ENCODE data around the gene SDK1.

Gene SDK1

DNA sequence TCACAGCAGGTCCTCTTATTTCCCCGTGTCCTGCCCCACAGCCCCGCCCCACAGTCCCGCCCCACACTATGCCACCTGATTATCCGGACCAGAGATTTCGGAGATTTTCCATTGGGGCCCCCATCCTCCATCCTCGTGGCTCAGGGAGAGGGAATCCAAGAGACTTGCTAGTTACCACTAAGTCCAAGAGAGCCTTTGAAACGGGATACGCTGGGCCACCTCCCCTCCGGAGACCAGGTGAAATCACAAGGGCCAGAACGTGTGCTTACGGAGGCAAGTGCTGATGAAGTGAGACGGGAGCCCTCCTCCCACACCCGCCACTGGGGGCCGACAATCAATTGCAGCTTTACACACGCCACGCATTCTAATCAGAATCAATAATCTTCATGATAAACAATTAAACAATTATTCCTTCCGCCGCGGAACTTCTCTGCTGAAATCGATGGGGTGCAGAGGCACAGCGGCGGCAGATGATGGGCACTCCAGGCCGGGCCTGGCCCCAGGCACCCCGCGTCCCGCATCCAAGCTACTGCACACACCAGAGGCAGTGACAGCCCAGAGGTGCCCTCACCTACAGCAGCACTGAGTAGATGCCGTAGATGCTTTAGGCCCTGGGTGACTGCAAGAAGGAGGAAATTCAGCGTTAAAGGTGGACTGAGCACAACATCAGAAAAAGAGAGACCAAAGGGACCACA lies 847.0 kb downstream of the SDK1 start:
- DNase-seq: no peak

DNA sequence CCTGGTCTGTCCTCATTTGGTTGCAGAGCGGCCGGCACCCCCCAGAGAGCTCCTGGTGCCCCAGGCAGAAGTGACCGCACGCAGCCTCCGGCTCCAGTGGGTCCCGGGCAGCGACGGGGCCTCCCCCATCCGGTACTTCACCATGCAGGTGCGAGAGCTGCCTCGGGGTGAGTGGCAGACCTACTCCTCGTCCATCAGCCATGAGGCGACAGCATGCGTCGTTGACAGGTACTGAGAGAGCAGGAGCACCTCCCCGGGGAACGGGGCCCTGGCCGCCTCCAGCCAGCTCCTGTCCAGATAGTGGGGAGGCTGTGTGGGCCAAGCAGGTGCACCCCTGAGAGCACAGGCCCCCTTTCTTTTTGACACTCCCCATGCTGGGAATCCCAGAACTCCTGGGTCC lies 848.2 kb downstream of the SDK1 start:
- DNase-seq: no peak

DNA sequence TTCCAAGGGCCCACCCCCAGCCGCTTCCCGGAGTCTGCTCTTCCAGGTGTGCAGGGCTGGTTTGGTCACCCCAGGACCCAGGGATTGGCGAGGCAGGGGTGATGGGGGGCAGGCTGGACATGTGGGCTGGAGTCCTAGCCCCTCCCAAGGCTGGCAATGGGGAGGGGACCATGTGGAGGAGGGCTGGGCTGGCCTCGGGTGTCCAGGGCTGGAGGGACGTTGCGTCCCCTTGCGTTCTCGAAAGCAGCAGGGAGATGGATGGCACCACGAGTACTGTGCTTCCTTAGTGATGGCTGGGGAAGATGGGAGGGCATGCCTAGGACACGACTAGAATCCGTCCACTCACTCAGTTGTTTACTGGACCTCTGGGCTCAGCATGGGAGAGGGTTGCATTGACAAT lies 848.6 kb downstream of the SDK1 start:
- DNase-seq: no peak

DNA sequence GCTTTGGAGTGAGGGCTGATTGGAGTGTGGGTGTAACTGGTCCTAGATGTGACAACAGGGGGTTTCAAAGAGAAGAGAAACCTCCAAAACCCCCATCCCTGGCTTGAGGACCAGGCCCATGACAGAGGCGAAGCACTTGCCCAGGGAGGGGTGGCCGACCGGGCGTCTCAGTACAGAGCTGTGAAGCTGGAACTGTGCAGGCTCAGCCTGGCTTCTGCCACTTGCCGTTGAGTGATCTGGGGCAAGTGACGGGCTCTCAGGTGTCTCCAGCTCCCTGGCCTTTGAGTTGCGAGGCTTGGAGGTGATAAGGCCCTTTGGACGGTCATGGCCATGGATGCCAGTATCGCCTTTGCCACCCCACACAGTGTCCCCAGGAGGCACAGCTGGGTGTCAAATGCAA lies 849.7 kb downstream of the SDK1 start:
- DNase-seq: no peak

DNA sequence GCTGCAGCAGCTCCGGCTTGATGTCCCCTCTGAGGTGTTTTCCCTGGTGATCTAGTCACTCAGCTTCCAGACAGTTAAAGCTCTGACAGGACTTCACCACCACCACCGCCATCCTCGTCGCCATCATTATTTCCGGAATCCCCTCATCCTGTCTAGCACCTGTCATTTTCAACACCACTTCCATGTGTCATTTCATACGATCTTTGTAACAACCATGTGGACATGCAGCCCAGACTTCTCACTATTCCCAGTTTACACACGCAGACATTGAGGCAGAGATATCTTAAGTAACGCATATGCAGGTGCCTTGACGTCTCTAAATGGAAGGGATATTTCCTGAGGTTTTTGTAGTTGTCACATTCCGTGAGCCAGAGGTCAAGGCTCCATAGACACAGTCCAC lies 850.5 kb downstream of the SDK1 start:
- DNase-seq: no peak

DNA sequence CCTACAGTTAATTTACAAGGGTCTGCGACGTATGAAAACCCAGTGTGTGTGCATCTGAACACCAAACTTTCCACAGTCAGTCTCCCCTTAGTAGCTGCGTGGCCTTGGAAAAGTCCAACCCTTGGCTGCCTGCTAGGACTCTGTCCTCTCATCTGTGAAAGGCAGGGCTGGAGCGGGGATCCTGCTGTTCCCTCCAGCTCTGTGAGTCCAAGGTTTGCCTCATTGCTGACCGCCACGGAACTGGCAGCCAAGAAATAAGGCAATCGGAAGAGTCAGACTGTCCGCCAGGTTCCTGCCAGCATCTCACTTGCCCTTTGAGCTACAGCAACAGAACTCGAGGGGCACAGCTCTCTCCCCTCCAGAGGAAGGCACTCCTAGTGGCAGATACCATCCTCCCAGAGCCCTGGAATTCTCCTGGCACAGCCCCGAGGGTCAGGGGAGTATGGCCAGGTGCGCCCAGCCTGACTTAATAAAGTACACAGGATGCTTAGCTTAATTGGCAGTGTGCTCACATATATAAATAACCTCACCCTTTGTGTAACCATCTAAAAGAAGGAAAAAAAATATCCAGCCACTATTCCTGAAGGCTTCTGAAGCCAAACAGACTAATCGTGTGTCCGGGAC lies 851.0 kb downstream of the SDK1 start:
- DNase-seq: no peak

DNA sequence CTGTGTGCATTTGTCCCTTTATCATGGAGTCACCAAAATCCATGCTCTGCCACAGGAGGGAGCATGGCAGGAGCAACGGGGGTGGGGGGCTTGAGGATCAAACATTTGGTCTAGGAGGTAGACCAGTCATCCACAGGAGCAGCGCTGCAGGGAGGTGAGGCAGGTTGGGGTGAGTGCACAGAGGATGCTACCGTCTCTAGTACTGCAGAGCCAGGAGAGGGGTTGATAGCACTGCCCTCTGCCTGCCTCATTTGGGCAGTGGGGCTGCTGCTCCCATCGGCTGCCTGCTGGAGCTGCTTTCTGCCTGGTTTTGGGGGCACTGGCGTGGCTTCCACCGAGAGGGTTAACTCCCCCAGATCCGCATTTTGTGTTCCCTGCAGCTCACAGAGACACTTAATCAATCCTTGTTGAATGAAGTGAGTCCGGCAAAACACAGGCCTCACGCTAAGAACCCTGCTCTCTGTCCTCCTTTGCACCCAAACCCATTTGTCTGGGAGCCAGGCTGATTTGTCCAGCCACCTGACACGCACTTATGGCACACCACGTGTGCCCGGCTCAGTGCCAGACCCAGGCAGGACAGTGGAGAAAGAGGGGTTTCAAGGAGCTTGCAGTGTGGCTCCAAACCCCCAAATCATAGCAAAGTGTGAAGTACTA lies 854.0 kb downstream of the SDK1 start:
- no peak for DNase-seq

DNA sequence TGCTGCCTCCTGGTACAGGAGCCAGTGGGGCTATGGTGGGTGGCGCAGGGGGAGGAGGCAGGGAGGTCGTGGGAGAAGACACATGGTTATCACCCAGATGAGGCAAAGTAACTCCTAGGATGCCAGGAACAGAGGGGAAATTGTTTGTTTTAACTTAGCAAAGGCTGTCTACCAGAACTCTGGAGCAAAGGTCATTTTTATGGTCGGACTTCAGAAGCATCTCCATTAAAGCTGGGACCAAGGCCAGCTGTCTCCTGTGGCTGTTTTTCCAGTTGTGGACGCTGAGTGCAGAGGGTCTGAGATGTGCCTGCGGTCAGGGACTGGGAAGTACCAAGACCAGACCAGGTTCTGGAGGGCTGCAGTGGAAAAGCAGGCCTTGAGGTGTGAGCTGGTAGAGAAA lies 855.1 kb downstream of the SDK1 start:
- no peak for DNase-seq

DNA sequence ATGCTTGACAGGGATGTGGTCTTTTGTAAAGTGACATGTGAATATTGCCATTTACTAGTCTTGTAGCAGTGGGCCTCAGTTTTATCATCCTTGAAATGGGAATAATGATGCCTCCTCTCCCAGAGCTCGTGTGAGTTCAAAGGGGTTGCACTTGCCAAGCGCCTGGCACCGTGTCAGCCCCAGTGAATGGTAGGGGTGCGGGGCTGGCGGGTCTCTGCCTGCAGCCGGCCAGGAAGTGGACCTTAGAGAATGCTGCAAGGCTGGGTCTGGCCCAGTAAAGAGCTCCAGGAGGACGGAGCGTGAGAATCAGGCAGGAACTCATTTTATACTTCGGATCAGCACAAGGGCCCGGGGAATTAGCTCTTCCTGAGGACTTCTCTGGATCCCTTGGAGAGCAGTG lies 856.6 kb downstream of the SDK1 start:
- DNase-seq: no peak

DNA sequence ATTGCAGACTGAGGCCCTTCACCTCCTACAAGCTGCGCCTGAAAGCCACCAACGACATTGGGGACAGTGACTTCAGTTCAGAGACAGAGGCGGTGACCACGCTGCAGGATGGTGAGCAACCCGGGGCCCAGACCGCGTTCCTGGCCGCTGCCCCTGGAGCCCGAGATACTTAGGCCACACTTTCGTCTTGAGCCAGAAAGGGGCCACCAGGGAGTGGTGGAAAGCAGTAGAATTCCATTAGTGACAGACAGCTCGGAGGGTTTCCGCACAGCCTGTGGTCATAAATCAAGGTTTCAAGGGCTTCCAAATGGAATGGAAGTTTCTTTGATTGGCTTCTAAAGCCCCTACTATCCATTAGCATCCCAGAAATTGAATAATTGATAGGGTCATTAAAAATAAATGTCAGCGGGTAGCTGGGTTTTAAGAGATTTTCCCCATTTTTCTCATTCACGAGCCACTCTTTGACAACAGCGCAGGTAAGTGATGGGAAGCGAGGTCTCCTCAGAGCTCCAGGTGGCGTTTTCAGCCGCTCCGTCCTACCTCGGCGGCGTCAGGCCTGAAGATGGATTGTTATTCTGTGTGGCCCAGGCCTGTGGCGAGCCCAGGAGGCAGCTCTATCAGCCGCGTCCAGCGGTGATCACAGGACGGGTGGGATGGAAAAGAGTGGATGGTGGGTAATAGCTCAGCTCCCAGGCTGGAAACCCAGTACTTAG lies 857.5 kb downstream of the SDK1 start:
- no peak for DNase-seq

DNA sequence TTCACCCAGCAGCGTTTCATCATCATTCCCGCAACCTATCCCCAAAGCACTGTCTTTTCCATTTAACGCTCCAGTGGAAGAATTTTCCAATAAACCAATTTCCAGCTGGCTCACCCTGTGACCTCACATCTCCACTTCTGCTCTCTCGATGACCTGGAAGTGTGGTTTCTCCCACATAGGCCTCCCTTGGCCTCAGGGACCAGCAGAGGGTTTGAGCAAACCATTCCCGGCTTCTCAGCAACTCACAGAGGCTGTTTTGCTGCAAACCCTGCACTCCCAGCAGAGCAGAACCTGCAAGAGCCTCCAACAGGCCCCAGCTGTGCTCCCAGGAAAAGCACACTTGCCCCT lies 858.1 kb downstream of the SDK1 start:
- no peak for DNase-seq

DNA sequence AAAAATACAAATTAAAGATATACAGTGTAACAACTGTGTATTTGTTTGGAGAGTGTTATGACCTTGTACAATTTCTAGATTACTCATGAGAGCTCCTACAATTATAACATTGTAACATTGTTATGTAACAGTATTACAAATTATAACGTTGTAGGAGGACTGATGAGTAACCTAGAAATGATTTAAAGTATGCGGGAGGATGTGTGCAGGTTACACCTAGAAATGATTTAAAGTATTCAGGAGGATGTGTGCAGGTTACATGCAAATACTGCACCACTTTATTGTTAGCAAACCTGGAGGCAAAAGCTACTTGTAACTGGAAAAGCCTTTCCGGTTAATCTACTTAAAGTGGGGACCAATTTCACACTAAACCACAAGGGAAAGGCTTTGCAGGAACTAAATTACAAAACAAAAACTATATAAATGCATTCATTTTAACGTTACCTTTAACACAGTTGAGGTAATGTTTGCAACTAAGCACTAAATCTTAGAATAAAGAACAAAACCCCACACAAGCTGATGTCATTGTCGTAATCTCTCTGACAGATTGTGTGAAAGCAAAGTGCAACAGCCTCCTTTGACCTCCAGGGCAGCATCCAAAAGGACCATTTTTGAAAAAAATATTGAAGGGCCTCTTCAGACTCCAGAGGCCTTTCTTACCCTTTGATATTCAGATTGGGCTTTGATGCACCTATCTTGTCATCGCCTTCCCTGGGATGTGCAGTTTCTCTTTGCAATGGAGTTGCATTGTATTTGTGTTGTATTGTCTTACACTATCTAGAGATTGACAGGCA lies 858.9 kb downstream of the SDK1 start:
- no peak for DNase-seq

DNA sequence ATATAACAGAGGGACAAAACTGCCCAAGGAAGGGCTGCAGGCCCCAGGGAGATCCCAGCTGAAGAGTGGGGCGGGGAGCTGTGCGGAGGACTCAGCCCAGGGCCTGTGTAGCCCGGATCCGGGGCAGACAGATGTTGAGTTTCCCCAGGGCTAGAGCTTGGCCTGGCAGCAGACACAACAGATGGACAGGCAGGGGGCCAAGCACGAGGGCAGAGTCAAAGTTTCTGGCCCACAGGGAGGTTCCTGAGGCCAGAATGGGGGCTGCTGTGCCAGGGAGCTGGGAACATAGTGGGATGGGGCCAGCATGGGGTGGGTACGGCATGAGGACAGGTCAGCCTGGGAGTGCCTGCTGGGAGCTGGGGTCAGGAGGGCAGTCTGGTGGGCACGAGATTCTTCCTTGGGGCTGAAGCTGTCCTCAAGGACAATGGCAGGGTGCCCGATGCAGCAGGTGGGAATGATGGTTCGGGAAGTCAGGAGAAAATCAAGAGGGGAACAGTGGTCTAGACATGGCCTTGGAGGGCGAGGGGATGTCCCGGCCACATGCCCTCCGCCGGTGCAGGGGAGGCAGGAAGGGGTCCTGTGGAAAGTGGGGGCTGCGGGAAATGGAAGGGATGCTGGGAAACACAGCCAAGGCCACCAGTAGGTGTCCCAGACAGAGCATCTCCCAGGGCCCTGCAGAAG lies 862.0 kb downstream of the SDK1 start:
- DNase-seq: no peak

DNA sequence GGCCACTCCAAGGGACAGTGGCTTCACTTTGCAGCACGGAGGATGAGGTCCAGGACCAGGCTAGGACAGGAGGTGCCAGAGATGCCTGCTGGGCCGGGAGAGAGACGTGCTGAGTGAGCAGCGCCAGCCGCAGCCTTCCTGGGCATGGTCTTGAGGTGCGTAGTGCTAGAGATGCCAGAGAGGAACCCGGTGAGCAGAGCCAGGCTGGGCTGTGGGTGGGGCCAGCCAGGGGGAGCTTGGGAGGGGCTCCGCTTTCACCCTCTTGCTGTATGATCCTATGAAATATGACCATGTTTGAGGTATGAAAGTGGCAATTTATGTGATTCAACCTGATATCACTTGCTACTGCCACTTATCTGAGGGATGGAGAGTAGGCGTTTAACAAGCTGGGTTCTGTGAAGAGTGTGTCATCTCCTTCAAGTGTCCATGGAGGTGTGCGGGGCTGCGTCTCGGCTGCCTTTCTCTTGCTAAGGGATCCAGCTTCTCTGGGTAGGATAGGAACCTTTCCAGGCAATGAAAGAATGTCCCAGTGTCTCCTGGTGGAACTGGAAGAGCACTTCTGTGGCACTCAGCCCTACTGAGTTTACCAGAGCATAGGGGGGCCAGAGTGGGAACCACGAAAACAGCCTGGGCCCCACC lies 862.6 kb downstream of the SDK1 start:
- no peak for DNase-seq

DNA sequence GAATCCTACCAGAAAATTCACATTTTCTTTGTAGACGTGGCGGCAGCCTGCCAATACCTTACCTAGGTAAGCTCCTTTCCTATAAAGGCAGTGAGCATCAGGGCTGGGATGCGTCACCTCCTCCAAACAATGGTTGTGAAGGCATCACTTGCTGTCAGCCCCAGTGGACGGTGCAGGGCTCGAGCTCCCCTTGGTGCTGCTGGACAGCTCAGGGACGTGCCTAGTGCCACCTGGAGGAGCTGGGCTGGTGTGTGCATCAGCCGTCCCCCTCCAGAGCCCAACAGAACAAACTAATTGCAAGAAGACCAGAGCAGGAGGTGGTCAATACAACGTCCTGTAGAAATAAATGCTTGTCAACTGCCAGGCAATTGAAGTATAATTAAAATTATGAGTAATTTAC lies 863.5 kb downstream of the SDK1 start:
- no peak for DNase-seq

DNA sequence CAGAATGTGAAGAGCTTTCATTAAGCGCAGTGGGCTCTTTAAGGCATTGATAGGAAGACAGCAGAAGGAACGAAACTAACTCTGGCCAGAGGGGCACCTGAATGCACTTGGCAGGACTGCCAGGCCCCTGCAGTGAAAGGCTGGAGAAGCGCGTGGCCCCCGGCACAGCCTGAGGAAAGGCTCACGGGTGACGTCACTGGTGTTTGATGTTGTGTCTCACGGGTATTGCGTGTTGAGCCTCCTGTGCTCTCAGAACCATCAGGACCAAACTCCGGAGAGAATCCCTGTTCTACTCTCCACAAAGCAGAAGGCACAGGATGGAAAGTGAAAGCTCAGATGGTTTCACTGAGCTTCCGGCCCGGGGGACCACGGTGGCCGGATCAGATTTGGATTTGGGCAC lies 865.3 kb downstream of the SDK1 start:
- no peak for DNase-seq

DNA sequence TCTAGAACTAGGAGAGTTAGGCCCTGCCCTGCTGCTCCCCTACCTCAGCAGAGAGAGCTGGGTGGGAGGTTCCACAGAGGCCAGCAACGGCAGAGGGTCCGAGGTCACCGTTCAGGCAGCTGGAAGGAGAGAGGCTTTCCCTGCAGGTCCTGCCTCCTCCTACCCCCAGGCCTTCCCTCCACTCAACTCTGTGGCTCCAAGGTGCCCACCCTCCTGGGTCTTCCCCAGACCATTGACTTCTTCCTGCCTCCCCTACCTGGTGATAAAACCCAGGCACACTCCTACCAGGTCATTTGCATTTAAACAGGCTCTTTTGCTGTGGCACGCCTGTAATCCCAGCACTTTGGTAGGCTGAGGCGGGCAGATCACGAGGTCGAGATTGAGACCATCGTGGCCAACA lies 865.8 kb downstream of the SDK1 start:
- DNase-seq: no peak

DNA sequence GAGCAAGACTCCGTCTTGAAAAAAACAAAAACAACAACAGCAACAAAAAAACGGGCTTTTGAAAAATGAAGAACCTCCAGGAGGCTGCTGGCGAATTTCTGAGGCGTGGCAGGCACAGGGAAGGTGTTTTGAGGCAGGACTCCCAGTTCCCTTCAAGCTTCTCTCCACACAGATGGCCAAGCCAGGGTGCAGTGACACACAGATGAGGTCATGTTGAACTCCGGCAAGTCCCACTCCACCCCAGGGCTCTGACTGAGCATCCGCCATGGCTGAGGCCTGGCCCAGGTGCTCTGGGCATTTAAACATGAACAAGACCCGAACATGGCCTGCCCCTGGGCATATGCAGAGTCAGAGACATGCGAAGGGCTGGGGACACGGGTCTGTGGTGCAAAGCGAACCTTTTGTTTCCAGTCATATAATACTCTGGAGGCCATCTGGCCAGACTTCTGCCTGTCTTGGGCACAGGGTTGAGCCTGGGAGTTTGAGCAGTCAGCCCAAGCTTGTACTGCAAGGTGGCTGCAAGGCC lies 866.4 kb downstream of the SDK1 start:
- no peak for DNase-seq

DNA sequence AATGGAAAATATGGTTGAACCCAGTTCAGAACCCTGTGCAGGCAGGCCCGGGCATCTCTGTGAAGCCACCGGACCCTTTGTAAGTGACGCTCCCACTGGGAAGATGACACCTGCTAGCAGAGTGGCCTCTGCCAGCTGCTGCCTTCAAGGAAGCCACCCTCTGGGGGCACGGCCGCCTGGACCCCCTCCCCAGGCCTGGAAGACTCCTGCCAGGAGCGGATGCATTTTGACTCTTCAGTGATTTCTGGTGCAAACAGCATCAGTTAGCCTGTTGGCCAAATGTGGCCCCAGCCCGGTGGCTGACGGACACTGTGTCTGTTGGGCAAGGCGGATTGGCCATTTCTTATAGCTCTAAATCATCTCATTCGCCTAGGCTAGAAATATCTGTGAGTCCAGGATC lies 867.0 kb downstream of the SDK1 start:
- DNase-seq: no peak

DNA sequence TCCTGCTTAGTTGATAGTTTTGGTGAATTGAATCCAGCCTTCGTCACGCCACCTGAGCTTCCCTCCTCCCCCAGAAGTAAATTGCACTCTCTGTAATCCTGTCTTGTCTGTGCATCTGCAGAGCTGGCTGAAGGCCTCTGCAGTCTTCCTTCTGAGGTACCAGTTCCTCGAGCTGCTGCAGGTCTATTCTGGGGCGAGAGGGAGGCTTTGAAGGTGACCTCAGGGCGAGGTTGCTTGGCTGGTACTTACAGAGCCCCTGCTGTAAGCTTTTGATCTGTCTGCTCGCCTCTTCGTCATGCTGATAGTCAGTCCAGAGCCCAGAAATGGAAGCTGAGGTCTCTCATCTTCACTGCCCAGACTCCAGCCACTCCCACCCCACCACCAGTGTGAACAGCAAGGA lies 867.5 kb downstream of the SDK1 start:
- DNase-seq: no peak

DNA sequence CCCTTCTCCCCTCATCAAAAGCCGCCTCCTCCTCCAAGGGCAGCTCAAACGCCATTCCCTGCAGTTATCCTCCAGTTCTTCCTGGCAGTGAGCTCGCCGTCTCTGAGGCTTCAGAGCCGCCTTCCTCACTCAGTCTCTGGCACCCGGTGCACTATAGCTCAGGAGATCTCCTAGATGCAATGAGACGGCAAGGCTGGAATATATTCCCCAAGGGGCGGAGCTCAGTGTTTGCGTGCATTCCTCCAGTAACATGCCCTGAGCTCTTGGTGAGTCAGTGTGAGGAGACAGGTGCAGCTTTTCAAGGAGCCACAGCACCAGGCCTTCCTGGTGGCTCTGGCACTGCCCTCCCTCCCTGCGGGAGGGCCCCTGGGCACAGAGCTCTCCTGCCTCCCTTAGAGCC lies 868.4 kb downstream of the SDK1 start:
- DNase-seq: no peak
